ENCODE results near the gene SMDT1. TPM values are rescaled to one million over a fixed set of nuclear protein-coding genes. Genes with fewer than 3 reads are reported as not detected.

Gene SMDT1
- total RNA-seq, 1 experiment from 2014 or later, result 18.3 TPM

- no peak overlapping the region for H3K27ac ChIP-seq (ENCODE audit: low read length)
- H3K9me2 ChIP-seq (replicated peaks; ENCODE audit: low read length), result no peaks in the 10 kb centered on the region
- H3K36me3 ChIP-seq (ENCODE audit: low read depth, low read length), result no peaks in the 10 kb centered on the region
- peaks cover 14% of the 10 kb centered on the region for H3K4me1 ChIP-seq (ENCODE audit: insufficient read depth, low read length)
- ATAC-seq, result no peak
- no peaks in the 10 kb centered on the region for H3K9me3 ChIP-seq (ENCODE audit: low read length)
- TF ChIP-seq, protein P1, sequence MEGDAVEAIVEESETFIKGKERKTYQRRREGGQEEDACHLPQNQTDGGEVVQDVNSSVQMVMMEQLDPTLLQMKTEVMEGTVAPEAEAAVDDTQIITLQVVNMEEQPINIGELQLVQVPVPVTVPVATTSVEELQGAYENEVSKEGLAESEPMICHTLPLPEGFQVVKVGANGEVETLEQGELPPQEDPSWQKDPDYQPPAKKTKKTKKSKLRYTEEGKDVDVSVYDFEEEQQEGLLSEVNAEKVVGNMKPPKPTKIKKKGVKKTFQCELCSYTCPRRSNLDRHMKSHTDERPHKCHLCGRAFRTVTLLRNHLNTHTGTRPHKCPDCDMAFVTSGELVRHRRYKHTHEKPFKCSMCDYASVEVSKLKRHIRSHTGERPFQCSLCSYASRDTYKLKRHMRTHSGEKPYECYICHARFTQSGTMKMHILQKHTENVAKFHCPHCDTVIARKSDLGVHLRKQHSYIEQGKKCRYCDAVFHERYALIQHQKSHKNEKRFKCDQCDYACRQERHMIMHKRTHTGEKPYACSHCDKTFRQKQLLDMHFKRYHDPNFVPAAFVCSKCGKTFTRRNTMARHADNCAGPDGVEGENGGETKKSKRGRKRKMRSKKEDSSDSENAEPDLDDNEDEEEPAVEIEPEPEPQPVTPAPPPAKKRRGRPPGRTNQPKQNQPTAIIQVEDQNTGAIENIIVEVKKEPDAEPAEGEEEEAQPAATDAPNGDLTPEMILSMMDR (conservative IDR thresholded peaks at IDR 0.05; ENCODE audit: low read depth, low read length), result no peak
- TF ChIP-seq EZH2 (IDR thresholded peaks at IDR 0.05; ENCODE audit: low read length, unreplicated experiment) (no peak), EZH2phosphoT487 (IDR thresholded peaks at IDR 0.05; ENCODE audit: borderline replicate concordance, low read length) (no peak)
- POLR2A ChIA-PET (ENCODE audit: unreplicated experiment), result no interaction called here
- no peaks in the 10 kb centered on the region for H4K20me1 ChIP-seq (ENCODE audit: low read length)
- BruUV-seq (replicated peaks), result no TSS peak
- no peak overlapping the region for H3K4me2 ChIP-seq (ENCODE audit: low read length)
- CTCF ChIA-PET, result no interaction called here
- H3F3A ChIP-seq (ENCODE audit: low read length, unreplicated experiment), result no peaks in the 10 kb centered on the region
- peaks cover 7% of the 10 kb centered on the region; the same call in 1 of the 2 replicates for H3K79me2 ChIP-seq (ENCODE audit: low read length)
- H2AFZ ChIP-seq (ENCODE audit: low read length), result no peak overlapping the region
- intact Hi-C loops (cut with micrococcal nuclease), result no loop called here
- DNase-seq, result no peak
- no peak overlapping the region for H3K4me3 ChIP-seq (ENCODE audit: low read length)
- H3K9ac ChIP-seq (ENCODE audit: low read length), result no peak overlapping the region
- no peaks in the 10 kb centered on the region for H3K27me3 ChIP-seq (ENCODE audit: low read length)
Measured at GRCh38 chr22:42072606-42073330, 6.7 kb upstream of the SMDT1 start.

GRCh38 chr22:42073621-42074041 is 5.9 kb upstream of the SMDT1 start:
- Histone ChIP-seq H3F3A (ENCODE audit: low read length, unreplicated experiment) (no peaks in the 10 kb centered on the region), H3K27me3 (ENCODE audit: low read length) (no peaks in the 10 kb centered on the region), H3K36me3 (ENCODE audit: low read depth, low read length) (no peaks in the 10 kb centered on the region), H3K4me3 (ENCODE audit: low read length) (no peak overlapping the region), H3K9me3 (ENCODE audit: low read length) (no peaks in the 10 kb centered on the region), H3K4me2 (ENCODE audit: low read length) (no peak overlapping the region), H3K4me1 (ENCODE audit: insufficient read depth, low read length) (peaks cover 14% of the 10 kb centered on the region), H3K9ac (ENCODE audit: low read length) (no peak overlapping the region), H4K20me1 (ENCODE audit: low read length) (no peaks in the 10 kb centered on the region), H2AFZ (ENCODE audit: low read length) (no peak overlapping the region), H3K9me2 (replicated peaks; ENCODE audit: low read length) (no peaks in the 10 kb centered on the region), H3K27ac (ENCODE audit: low read length) (no peak overlapping the region), H3K79me2 (ENCODE audit: low read length) (peaks cover 7% of the 10 kb centered on the region; the same call in 1 of the 2 replicates)
- CTCF ChIA-PET, result no interaction called here
- DNase-seq (no peak), ATAC-seq (no peak)
- POLR2A ChIA-PET (ENCODE audit: unreplicated experiment), result no interaction called here
- TF ChIP-seq, protein P1 (conservative IDR thresholded peaks at IDR 0.05; ENCODE audit: low read depth, low read length), result no peak
- no peak for TF ChIP-seq EZH2 (IDR thresholded peaks at IDR 0.05; ENCODE audit: low read length, unreplicated experiment)
- TF ChIP-seq EZH2phosphoT487 (IDR thresholded peaks at IDR 0.05; ENCODE audit: borderline replicate concordance, low read length), result no peak
- intact Hi-C loops (cut with micrococcal nuclease), result no loop called here
- BruUV-seq (replicated peaks), result no TSS peak

DNA sequence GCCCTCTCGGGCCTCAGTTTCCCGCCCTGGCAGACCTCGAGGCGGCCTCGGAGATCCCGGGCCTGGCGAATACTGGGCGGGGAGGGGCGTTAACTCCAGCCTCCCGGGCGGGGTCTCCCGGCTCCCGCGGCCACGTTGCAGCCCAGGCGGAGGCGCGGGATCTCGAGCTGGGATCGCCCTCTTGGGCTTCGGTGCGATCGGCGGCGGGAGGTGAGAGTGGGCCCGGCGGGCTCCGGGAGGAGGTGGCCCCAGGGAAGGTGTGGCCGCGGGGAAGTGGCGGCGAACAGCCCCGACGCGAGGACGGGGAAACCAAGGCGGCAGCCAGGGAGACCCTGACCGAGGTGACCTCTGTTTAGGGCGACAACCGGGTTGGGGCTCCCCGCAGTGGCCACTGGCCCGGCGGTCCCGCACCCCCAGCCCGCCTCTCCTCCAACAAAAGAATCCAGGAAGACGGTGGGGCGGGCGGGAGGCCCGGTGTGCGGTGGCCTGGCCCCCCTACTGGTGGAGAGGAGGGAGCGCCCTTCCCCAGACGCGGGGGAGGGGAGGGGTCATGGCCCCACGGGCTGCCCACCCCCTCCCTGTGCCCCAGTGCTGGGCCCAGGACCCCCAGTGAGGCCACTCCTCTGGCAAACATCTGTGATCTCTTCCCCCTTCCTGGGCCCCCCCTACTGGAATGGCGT is 5.2 kb upstream of the SMDT1 start, which contains the start of gene PHETA2:
PHETA2 (plus strand) TSS at position 117 of the 680 bp plus-strand sequence. CDS start 3,046 bp downstream, outside the sequence.
- H3K4me2 ChIP-seq (ENCODE audit: low read length), result no peak within 1 kb of the TSS
- H3K4me3 ChIP-seq (ENCODE audit: low read length), result no peak within 1 kb of the TSS
- ATAC-seq, result no peak

More for the DNA sequence above, 5.2 kb upstream of the SMDT1 start, which contains the start of gene PHETA2:
- TF ChIP-seq, protein P1 (conservative IDR thresholded peaks at IDR 0.05; ENCODE audit: low read depth, low read length), result no peak
- TF ChIP-seq EZH2 (IDR thresholded peaks at IDR 0.05; ENCODE audit: low read length, unreplicated experiment) (no peak), EZH2phosphoT487 (IDR thresholded peaks at IDR 0.05; ENCODE audit: borderline replicate concordance, low read length) (no peak)
- Histone ChIP-seq H3K9me3 (ENCODE audit: low read length) (no peaks in the 10 kb centered on the region), H3K9me2 (replicated peaks; ENCODE audit: low read length) (no peaks in the 10 kb centered on the region), H2AFZ (ENCODE audit: low read length) (no peak within 1 kb of the TSS), H4K20me1 (ENCODE audit: low read length) (no peaks in the 10 kb centered on the region), H3K36me3 (ENCODE audit: low read depth, low read length) (no peaks in the 10 kb centered on the region), H3K27ac (ENCODE audit: low read length) (no peak within 1 kb of the TSS), H3K9ac (ENCODE audit: low read length) (no peak within 1 kb of the TSS), H3K79me2 (ENCODE audit: low read length) (peaks cover 7% of the 10 kb centered on the region; the same call in 1 of the 2 replicates), H3K27me3 (ENCODE audit: low read length) (no peaks in the 10 kb centered on the region), H3K4me1 (ENCODE audit: insufficient read depth, low read length) (peaks cover 18% of the 10 kb centered on the region), H3F3A (ENCODE audit: low read length, unreplicated experiment) (no peaks in the 10 kb centered on the region)
- POLR2A ChIA-PET (ENCODE audit: unreplicated experiment), result no interaction called here
- no TSS peak for BruUV-seq (replicated peaks)
- intact Hi-C loops (cut with micrococcal nuclease), result no loop called here
- DNase-seq, result no peak
- CTCF ChIA-PET, result no interaction called here

Data from PC-3 (cell line).